ENCODE data around the gene SLC5A12. TPM values are rescaled to one million over a fixed set of nuclear protein-coding genes. Genes with fewer than 3 reads are reported as not detected.

Gene SLC5A12
- total RNA-seq, 1 experiment from 2014 or later, result not detected

DNA sequence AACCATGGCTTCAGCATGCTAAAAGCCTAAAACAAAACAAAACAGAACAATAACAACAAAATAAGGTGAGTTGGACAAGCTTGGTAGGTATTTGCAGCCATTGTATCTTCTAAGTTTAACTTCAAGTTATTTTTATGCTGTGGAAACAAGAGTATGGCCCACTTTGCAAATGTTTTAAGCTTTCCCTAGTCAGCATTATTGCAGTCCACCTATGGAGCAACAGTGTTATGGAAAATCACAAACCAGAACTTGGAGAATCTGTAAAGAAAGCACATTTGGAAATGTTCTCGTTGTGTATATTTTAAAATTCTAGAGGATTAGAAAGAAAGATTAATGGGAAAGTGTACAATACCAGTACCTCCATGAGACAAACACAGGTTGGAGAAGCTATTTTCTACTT, 7.4 kb upstream of the SLC5A12 start:
- ChIA-PET POLR2A (ENCODE audit: low non-redundant PET) (no interaction called here), CTCF (interaction anchor here (0.5 kb wide), 1 partner anchor 767 kb away, joined by 4 read pairs; no protein-coding TSS in a partner anchor)
- intact Hi-C loops (cut with micrococcal nuclease; ENCODE audit: unreplicated experiment), result loop anchor here (5.0 kb wide), 1 partner anchor 432 kb away; no protein-coding TSS in a partner anchor
- Histone ChIP-seq H3K9me3 (ENCODE audit: low read depth, low read length, poor library complexity, severe bottlenecking) (no peaks in the 10 kb centered on the region), H3K4me3 (ENCODE audit: low read depth, low read length, poor library complexity, severe bottlenecking) (no peak overlapping the region), H3K4me1 (ENCODE audit: insufficient read depth, low read length, poor library complexity, severe bottlenecking) (no peaks in the 10 kb centered on the region), H3K27me3 (replicated peaks; ENCODE audit: insufficient read depth, low read depth, low read length, poor library complexity) (peaks cover 22% of the 10 kb centered on the region), H3K27ac (ENCODE audit: low read depth, low read length, poor library complexity, severe bottlenecking) (no peak overlapping the region), H3K36me3 (ENCODE audit: insufficient read depth, low read length, poor library complexity, severe bottlenecking) (no peaks in the 10 kb centered on the region)
- TF ChIP-seq, protein P1, sequence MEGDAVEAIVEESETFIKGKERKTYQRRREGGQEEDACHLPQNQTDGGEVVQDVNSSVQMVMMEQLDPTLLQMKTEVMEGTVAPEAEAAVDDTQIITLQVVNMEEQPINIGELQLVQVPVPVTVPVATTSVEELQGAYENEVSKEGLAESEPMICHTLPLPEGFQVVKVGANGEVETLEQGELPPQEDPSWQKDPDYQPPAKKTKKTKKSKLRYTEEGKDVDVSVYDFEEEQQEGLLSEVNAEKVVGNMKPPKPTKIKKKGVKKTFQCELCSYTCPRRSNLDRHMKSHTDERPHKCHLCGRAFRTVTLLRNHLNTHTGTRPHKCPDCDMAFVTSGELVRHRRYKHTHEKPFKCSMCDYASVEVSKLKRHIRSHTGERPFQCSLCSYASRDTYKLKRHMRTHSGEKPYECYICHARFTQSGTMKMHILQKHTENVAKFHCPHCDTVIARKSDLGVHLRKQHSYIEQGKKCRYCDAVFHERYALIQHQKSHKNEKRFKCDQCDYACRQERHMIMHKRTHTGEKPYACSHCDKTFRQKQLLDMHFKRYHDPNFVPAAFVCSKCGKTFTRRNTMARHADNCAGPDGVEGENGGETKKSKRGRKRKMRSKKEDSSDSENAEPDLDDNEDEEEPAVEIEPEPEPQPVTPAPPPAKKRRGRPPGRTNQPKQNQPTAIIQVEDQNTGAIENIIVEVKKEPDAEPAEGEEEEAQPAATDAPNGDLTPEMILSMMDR (conservative IDR thresholded peaks at IDR 0.05; ENCODE audit: low read depth, low read length), result no peak
- no peak for TF ChIP-seq EZH2 (IDR thresholded peaks at IDR 0.05; ENCODE audit: borderline replicate concordance, low read depth, low read length, poor library complexity, severe bottlenecking)
- no TSS peak for BruUV-seq (replicated peaks)
- no peak for DNase-seq (ENCODE audit: low spot score)

DNA sequence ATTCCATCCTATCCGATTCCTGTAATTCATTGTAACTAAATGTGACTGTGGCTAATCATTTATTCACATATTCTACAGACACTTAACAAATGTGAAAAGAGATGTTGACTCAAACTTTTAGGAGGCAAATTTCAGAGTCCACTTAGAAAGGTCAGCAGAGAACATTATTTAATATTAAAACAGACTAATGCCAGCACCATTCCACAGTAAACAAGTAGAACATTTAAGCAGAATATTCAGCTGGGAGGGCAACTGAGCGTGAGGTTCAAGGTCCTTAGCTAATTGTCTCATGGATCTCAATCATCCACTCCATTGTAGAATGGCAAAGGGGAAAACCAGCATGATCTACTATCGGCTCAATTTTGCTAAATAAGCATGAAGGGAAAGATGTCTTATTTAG, 5.1 kb upstream of the SLC5A12 start:
- ChIA-PET POLR2A (ENCODE audit: low non-redundant PET) (no interaction called here), CTCF (no interaction called here)
- no peaks in the 10 kb centered on the region for H3K4me1 ChIP-seq (ENCODE audit: insufficient read depth, low read length, poor library complexity, severe bottlenecking)
- H3K9me3 ChIP-seq (ENCODE audit: low read depth, low read length, poor library complexity, severe bottlenecking), result no peaks in the 10 kb centered on the region
- H3K27me3 ChIP-seq (replicated peaks; ENCODE audit: insufficient read depth, low read depth, low read length, poor library complexity), result peaks cover 35% of the 10 kb centered on the region
- H3K36me3 ChIP-seq (ENCODE audit: insufficient read depth, low read length, poor library complexity, severe bottlenecking), result no peaks in the 10 kb centered on the region
- H3K27ac ChIP-seq (ENCODE audit: low read depth, low read length, poor library complexity, severe bottlenecking), result no peak overlapping the region
- H3K4me3 ChIP-seq (ENCODE audit: low read depth, low read length, poor library complexity, severe bottlenecking), result no peak overlapping the region
- DNase-seq (ENCODE audit: low spot score), result no peak
- no peak for TF ChIP-seq EZH2 (IDR thresholded peaks at IDR 0.05; ENCODE audit: borderline replicate concordance, low read depth, low read length, poor library complexity, severe bottlenecking)
- TF ChIP-seq, protein P1 (conservative IDR thresholded peaks at IDR 0.05; ENCODE audit: low read depth, low read length), result no peak
- BruUV-seq (replicated peaks), result no TSS peak
- intact Hi-C loops (cut with micrococcal nuclease; ENCODE audit: unreplicated experiment), result loop anchor here (5.0 kb wide), 1 partner anchor 430 kb away; no protein-coding TSS in a partner anchor

DNA sequence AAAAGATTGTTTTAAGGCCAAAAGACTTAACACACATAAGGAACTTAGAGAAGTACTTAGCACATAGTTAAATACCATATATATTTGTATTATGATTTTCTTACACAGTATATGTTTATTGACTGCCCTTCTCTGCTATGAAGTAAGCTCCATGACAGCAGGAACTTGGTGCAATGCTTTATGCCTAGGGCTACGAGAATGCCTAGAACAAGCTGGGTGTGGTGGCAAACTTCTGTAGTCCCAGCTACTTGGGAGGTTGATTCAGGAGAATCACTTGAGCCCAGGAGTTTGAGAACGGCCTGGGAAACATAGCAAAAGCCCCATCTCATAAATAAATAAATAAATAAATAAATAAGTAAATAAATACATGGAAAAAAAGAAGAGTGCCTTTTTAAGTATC, 1.9 kb downstream of the SLC5A12 start:
- intact Hi-C loops (cut with micrococcal nuclease; ENCODE audit: unreplicated experiment), result no loop called here
- Histone ChIP-seq H3K9me3 (ENCODE audit: low read depth, low read length, poor library complexity, severe bottlenecking) (no peaks in the 10 kb centered on the region), H3K27ac (ENCODE audit: low read depth, low read length, poor library complexity, severe bottlenecking) (no peak overlapping the region), H3K36me3 (ENCODE audit: insufficient read depth, low read length, poor library complexity, severe bottlenecking) (no peaks in the 10 kb centered on the region), H3K27me3 (replicated peaks; ENCODE audit: insufficient read depth, low read depth, low read length, poor library complexity) (peaks cover 34% of the 10 kb centered on the region), H3K4me3 (ENCODE audit: low read depth, low read length, poor library complexity, severe bottlenecking) (no peak overlapping the region), H3K4me1 (ENCODE audit: insufficient read depth, low read length, poor library complexity, severe bottlenecking) (peaks cover 3% of the 10 kb centered on the region)
- POLR2A ChIA-PET (ENCODE audit: low non-redundant PET), result no interaction called here
- BruUV-seq (replicated peaks), result no TSS peak
- CTCF ChIA-PET, result interaction anchor here (0.6 kb wide), 1 partner anchor 98 kb away, joined by 3 read pairs; no protein-coding TSS in a partner anchor
- no peak for TF ChIP-seq EZH2 (IDR thresholded peaks at IDR 0.05; ENCODE audit: borderline replicate concordance, low read depth, low read length, poor library complexity, severe bottlenecking)
- TF ChIP-seq, protein P1 (conservative IDR thresholded peaks at IDR 0.05; ENCODE audit: low read depth, low read length), result no peak
- no peak for DNase-seq (ENCODE audit: low spot score)

Data from A673 (cell line).